ENCODE results near the gene CRYBG3.

DNA sequence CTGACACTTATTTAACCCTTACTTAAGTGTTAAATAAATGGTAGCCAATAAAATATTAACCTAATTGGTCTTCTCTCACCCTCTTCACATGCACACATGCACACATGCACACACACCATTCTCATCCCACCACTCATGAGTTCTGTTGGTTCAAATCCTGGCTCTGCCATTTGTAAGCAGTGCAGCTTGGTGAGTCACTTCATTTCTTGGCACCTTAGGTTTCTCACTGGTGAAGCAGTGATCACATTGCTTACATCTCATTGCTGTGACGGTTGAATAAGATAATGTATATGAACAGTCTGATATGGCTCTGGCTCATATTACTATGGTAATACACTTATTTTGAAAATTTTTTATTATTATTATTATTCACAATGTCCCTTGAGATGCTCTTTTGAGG, 116.6 kb downstream of the CRYBG3 start:
- TF ChIP-seq RAD21 (conservative IDR thresholded peaks at IDR 0.05) (no peak), EZH2 (IDR thresholded peaks at IDR 0.05; ENCODE audit: borderline replicate concordance, insufficient read depth, low read length, poor library complexity, severe bottlenecking) (no peak)
- TF ChIP-seq, protein P1, sequence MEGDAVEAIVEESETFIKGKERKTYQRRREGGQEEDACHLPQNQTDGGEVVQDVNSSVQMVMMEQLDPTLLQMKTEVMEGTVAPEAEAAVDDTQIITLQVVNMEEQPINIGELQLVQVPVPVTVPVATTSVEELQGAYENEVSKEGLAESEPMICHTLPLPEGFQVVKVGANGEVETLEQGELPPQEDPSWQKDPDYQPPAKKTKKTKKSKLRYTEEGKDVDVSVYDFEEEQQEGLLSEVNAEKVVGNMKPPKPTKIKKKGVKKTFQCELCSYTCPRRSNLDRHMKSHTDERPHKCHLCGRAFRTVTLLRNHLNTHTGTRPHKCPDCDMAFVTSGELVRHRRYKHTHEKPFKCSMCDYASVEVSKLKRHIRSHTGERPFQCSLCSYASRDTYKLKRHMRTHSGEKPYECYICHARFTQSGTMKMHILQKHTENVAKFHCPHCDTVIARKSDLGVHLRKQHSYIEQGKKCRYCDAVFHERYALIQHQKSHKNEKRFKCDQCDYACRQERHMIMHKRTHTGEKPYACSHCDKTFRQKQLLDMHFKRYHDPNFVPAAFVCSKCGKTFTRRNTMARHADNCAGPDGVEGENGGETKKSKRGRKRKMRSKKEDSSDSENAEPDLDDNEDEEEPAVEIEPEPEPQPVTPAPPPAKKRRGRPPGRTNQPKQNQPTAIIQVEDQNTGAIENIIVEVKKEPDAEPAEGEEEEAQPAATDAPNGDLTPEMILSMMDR (IDR thresholded peaks at IDR 0.05; ENCODE audit: poor library complexity, severe bottlenecking): no peak
